ENCODE measurements around the gene SMARCC2. TPM values are rescaled to one million over a fixed set of nuclear protein-coding genes. Genes with fewer than 3 reads are reported as not detected.

SMARCC2 gene
- total RNA-seq (2021; ENCODE audit: unreplicated experiment) (99.7 TPM), Bru-seq, nascent RNA (percentile 93 among the genes with signal in this experiment), BruChase-seq, experiment 1, labeled RNA remaining after a 6-hour chase (percentile 98 among the genes with signal in this experiment), BruChase-seq, experiment 2, labeled RNA remaining after a 2-hour chase (percentile 97 among the genes with signal in this experiment)
- 46.0 and 55.3 TPM in 2 replicates for polyA plus RNA-seq (2012)
- long read RNA-seq, full-length matches to known transcripts: 27 of 100 reads
- long read RNA-seq, partial matches to known transcripts: 59 of 100 reads
- long read RNA-seq, other reads (novel, unspliced or antisense): 14 of 100 reads

DNA sequence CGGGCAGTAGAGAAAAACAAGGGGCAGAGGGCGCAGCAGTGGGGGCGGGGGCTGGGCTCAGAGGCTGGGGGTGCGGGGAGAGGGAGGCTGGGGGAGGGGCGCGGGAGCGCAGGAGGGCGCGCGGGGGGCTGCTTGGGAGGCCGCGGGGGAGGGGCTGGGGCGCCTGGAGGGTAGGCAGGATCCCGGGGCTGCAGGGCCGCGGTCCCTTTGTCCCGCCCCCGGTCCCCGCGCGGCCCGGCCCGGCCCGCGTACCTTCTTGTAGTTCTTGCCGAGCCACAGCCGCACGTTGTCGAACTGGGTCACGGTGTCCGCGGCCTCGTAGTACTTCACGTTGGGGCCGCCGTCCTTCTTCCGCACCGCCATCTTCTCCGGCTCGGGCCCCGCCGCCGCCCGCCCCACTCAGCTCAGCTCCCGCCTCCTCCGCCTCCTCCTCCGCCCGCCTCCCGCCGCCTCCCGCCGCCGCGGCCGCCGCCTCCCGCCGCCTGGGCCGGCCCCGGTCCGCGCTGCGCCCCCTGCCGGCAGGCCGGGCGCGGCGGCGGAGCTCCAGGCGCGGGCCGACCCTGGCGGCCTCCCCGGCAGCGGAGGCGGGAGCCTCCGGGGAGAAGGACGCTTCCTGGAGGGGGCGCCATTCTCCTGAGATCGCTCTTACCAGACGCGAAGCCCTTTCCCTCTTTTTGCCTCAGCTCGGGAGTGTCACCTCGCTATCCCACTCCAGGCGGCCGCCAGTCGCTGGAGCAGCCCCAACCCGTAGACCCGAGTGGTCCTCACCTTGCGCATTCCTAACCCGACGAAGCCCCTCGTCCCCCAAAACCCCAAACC, at the start of gene SMARCC2:
Gene SMARCC2 (minus strand): TSS at position 385 of the 819 bp plus-strand sequence. CDS start 22 bp downstream, at position 363.
- Histone ChIP-seq H3K4me3 (replicated peaks in 1 of 2; ENCODE audit: low read depth in 1 of 2, low read length in 2 of 2) (peak within 1 kb of the TSS; percentile 86 to 88), H2AFZ (ENCODE audit: low read depth, low read length, poor library complexity, severe bottlenecking) (peak within 1 kb of the TSS; percentile 14), H3K4me1 (ENCODE audit: control insufficient read depth in 1 of 2, insufficient read depth in 2 of 2, low read length in 2 of 2) (peaks cover 17 to 27% of the 10 kb centered on the region in 2 experiments), H3K79me2 (ENCODE audit: insufficient read depth, low read length) (peaks cover 37% of the 10 kb centered on the region), H3K36me3 (ENCODE audit: control insufficient read depth in 1 of 2, insufficient read depth in 2 of 2, low read length in 2 of 2) (peaks cover 10 to 19% of the 10 kb centered on the region in 2 experiments; a peak in 3 of 4 replicates), H4K20me1 (ENCODE audit: insufficient read depth) (no peaks in the 10 kb centered on the region), H3K4me2 (ENCODE audit: low read length) (peak within 1 kb of the TSS; percentile 90), H3K9me3 (ENCODE audit: control insufficient read depth in 1 of 2, insufficient read depth in 1 of 2, low read depth in 1 of 2, low read length in 2 of 2) (no peaks in the 10 kb centered on the region), H3K9ac (ENCODE audit: low read length) (peak within 1 kb of the TSS; percentile 87), H3K9me2 (ENCODE audit: insufficient read depth) (no peaks in the 10 kb centered on the region), H3K27ac (ENCODE audit: low read depth, low read length) (peak within 1 kb of the TSS; percentile 84), H3K27me3 (ENCODE audit: insufficient read depth, low read length) (no peaks in the 10 kb centered on the region)
- BruUV-seq (replicated peaks): no TSS peak
- POLR2A ChIA-PET: interaction anchor here (0.5 to 2.7 kb wide), 13 partner anchors 12 to 456 kb away, joined by 3 to 17 read pairs (median 3); partner anchors contain the start of genes ATP5F1B, ESYT1, MYL6B and RNF41
- CTCF ChIA-PET: interaction anchor here (0.6 to 3.3 kb wide), 26 partner anchors 8 to 460 kb away, joined by 3 to 29 read pairs (median 4); partner anchors contain the start of genes ANKRD52, CD63, COQ10A and ESYT1
- intact Hi-C loops (cut with micrococcal nuclease): loop anchor here (1.0 kb wide), 2 partner anchors 70 to 142 kb away; no protein-coding TSS in a partner anchor
- peak; percentile 85 for ATAC-seq
- RAD21 ChIA-PET (ENCODE audit: low non-redundant PET in 1 of 2, low total read pairs in 2 of 2, uncharacterized antibody in 2 of 2, unreplicated experiment in 2 of 2): interaction anchor here (0.8 to 1.2 kb wide), 4 partner anchors 61 to 115 kb away, joined by 4 to 8 read pairs (median 6); partner anchors contain the start of genes ESYT1 (in 1 of the 2) and ZC3H10 (in 1 of the 2)
- DNase-seq (ENCODE audit: low read depth, low spot score): peak; percentile 75
- TF ChIP-seq SRF (IDR thresholded peaks at IDR 0.05; ENCODE audit: low read depth): no peak
- peak; percentile 52 for TF ChIP-seq YY1 (IDR thresholded peaks at IDR 0.05; ENCODE audit: extremely low read depth, insufficient replicate concordance, low read depth, low read length)
- TF ChIP-seq POLR2AphosphoS5 (IDR thresholded peaks at IDR 0.05; ENCODE audit: low read depth, low read length): peak; percentile 69
- TF ChIP-seq JUND (IDR thresholded peaks at IDR 0.05): no peak
- TF ChIP-seq CBX3 (IDR thresholded peaks at IDR 0.05; ENCODE audit: low read depth): no peak; the same call in 1 of the 2 replicates
- TF ChIP-seq EGR1 (IDR thresholded peaks at IDR 0.05; ENCODE audit: low read depth): peak; percentile 51; the same call in 1 of the 2 replicates
- TF ChIP-seq, protein P1, sequence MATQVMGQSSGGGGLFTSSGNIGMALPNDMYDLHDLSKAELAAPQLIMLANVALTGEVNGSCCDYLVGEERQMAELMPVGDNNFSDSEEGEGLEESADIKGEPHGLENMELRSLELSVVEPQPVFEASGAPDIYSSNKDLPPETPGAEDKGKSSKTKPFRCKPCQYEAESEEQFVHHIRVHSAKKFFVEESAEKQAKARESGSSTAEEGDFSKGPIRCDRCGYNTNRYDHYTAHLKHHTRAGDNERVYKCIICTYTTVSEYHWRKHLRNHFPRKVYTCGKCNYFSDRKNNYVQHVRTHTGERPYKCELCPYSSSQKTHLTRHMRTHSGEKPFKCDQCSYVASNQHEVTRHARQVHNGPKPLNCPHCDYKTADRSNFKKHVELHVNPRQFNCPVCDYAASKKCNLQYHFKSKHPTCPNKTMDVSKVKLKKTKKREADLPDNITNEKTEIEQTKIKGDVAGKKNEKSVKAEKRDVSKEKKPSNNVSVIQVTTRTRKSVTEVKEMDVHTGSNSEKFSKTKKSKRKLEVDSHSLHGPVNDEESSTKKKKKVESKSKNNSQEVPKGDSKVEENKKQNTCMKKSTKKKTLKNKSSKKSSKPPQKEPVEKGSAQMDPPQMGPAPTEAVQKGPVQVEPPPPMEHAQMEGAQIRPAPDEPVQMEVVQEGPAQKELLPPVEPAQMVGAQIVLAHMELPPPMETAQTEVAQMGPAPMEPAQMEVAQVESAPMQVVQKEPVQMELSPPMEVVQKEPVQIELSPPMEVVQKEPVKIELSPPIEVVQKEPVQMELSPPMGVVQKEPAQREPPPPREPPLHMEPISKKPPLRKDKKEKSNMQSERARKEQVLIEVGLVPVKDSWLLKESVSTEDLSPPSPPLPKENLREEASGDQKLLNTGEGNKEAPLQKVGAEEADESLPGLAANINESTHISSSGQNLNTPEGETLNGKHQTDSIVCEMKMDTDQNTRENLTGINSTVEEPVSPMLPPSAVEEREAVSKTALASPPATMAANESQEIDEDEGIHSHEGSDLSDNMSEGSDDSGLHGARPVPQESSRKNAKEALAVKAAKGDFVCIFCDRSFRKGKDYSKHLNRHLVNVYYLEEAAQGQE (IDR thresholded peaks at IDR 0.05; ENCODE audit: low read depth): no peak
- TF ChIP-seq SIN3A (IDR thresholded peaks at IDR 0.05; ENCODE audit: low read depth): no peak; the same call in 1 of the 2 replicates
- TF ChIP-seq ELF1 (IDR thresholded peaks at IDR 0.05; ENCODE audit: borderline replicate concordance, low read depth): no peak
- peak; percentile 65 to 70 (median 65) for TF ChIP-seq CTCF (IDR thresholded peaks at IDR 0.05 in 2 of 3, conservative IDR thresholded peaks at IDR 0.05 in 1 of 3; ENCODE audit: borderline replicate concordance in 1 of 3, insufficient read depth in 1 of 3, low read depth in 2 of 3, low read length in 2 of 3)
- TF ChIP-seq FOSL1 (IDR thresholded peaks at IDR 0.05; ENCODE audit: low read depth): no peak
- peak; percentile 52 for TF ChIP-seq ZFX (IDR thresholded peaks at IDR 0.05)
- no peak; the same call in 1 of the 2 replicates for TF ChIP-seq SP1 (IDR thresholded peaks at IDR 0.05; ENCODE audit: low read depth)
- TF ChIP-seq ATF3 (IDR thresholded peaks at IDR 0.05): no peak
- TF ChIP-seq POLR2A (IDR thresholded peaks at IDR 0.05; ENCODE audit: borderline replicate concordance, extremely low read depth, insufficient read depth, insufficient read length): no peak
- no peak for TF ChIP-seq EZH2phosphoT487 (IDR thresholded peaks at IDR 0.05; ENCODE audit: borderline replicate concordance)
- no peak for TF ChIP-seq CEBPB (IDR thresholded peaks at IDR 0.05; ENCODE audit: low read depth)
